Measurements from ENCODE around the gene LTB.

LTB gene

GRCh38 chr6:31559606-31559957, 22.6 kb downstream of the LTB start:
- ATAC-seq = peak; percentile 3; the same call in 1 of the 3 replicates
- no peak for TF ChIP-seq ZNF70 (CRISPR knock-in tag; IDR thresholded peaks at IDR 0.05)
- TF ChIP-seq, protein P1, sequence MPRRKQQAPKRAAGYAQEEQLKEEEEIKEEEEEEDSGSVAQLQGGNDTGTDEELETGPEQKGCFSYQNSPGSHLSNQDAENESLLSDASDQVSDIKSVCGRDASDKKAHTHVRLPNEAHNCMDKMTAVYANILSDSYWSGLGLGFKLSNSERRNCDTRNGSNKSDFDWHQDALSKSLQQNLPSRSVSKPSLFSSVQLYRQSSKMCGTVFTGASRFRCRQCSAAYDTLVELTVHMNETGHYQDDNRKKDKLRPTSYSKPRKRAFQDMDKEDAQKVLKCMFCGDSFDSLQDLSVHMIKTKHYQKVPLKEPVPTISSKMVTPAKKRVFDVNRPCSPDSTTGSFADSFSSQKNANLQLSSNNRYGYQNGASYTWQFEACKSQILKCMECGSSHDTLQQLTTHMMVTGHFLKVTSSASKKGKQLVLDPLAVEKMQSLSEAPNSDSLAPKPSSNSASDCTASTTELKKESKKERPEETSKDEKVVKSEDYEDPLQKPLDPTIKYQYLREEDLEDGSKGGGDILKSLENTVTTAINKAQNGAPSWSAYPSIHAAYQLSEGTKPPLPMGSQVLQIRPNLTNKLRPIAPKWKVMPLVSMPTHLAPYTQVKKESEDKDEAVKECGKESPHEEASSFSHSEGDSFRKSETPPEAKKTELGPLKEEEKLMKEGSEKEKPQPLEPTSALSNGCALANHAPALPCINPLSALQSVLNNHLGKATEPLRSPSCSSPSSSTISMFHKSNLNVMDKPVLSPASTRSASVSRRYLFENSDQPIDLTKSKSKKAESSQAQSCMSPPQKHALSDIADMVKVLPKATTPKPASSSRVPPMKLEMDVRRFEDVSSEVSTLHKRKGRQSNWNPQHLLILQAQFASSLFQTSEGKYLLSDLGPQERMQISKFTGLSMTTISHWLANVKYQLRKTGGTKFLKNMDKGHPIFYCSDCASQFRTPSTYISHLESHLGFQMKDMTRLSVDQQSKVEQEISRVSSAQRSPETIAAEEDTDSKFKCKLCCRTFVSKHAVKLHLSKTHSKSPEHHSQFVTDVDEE (CRISPR knock-in tag; IDR thresholded peaks at IDR 0.05) = no peak
- no peak for TF ChIP-seq ISL1 (CRISPR knock-in tag; IDR thresholded peaks at IDR 0.05)
- no peak for TF ChIP-seq ZC3H10 (CRISPR knock-in tag; IDR thresholded peaks at IDR 0.05)
- TF ChIP-seq TCF4 (CRISPR knock-in tag; IDR thresholded peaks at IDR 0.05; ENCODE audit: borderline replicate concordance) = no peak
- TF ChIP-seq, protein P2, sequence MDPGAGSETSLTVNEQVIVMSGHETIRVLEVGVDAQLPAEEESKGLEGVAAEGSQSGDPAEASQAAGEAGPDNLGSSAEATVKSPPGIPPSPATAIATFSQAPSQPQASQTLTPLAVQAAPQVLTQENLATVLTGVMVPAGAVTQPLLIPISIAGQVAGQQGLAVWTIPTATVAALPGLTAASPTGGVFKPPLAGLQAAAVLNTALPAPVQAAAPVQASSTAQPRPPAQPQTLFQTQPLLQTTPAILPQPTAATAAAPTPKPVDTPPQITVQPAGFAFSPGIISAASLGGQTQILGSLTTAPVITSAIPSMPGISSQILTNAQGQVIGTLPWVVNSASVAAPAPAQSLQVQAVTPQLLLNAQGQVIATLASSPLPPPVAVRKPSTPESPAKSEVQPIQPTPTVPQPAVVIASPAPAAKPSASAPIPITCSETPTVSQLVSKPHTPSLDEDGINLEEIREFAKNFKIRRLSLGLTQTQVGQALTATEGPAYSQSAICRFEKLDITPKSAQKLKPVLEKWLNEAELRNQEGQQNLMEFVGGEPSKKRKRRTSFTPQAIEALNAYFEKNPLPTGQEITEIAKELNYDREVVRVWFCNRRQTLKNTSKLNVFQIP (CRISPR knock-in tag; IDR thresholded peaks at IDR 0.05; ENCODE audit: borderline replicate concordance, low read depth) = no peak
- no peak for TF ChIP-seq CSRNP3 (CRISPR knock-in tag; IDR thresholded peaks at IDR 0.05)
- no peak for TF ChIP-seq ZNF8 (CRISPR knock-in tag; IDR thresholded peaks at IDR 0.05)
- no peak for TF ChIP-seq ZFP3 (CRISPR knock-in tag; IDR thresholded peaks at IDR 0.05)
- no peak for TF ChIP-seq GLIS3 (CRISPR knock-in tag; IDR thresholded peaks at IDR 0.05)
- no peak for TF ChIP-seq OSR1 (CRISPR knock-in tag; IDR thresholded peaks at IDR 0.05)
- TF ChIP-seq PATZ1 (CRISPR knock-in tag; IDR thresholded peaks at IDR 0.05; ENCODE audit: borderline replicate concordance) = no peak
- no peak for TF ChIP-seq RARB (CRISPR knock-in tag; IDR thresholded peaks at IDR 0.05)
- no peak for TF ChIP-seq ZFP30 (CRISPR knock-in tag; IDR thresholded peaks at IDR 0.05)
- no peak for TF ChIP-seq TOX (CRISPR knock-in tag; IDR thresholded peaks at IDR 0.05; ENCODE audit: borderline replicate concordance)
- TF ChIP-seq SNAI2 (CRISPR knock-in tag; IDR thresholded peaks at IDR 0.05) = no peak
- TF ChIP-seq BACH2 (CRISPR knock-in tag; IDR thresholded peaks at IDR 0.05; ENCODE audit: borderline replicate concordance) = no peak
- no peak for TF ChIP-seq ARNTL (CRISPR knock-in tag; IDR thresholded peaks at IDR 0.05; ENCODE audit: borderline replicate concordance, low read depth)

- TF ChIP-seq ESRRG (CRISPR knock-in tag; IDR thresholded peaks at IDR 0.05) = no peak
- no peak for TF ChIP-seq RARB (CRISPR knock-in tag; IDR thresholded peaks at IDR 0.05)
- no peak for TF ChIP-seq ZC3H10 (CRISPR knock-in tag; IDR thresholded peaks at IDR 0.05)
- ATAC-seq = no peak
Measured at GRCh38 chr6:31558631-31559500, 23.4 kb downstream of the LTB start.

DNA sequence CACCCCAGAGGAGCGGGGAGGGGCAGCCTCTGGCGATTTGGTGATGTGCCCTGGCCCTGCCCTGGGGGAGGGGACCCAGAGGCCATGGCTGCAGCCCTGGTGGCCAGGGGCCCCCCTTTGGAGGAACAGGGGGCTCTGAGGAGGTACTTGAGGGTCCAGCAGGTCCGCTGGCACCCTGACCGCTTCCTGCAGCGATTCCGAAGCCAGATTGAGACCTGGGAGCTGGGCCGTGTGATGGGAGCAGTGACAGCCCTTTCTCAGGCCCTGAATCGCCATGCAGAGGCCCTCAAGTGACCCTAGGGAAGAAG, 24.0 kb downstream of the LTB start:
- TF ChIP-seq BACH2 (CRISPR knock-in tag; IDR thresholded peaks at IDR 0.05; ENCODE audit: borderline replicate concordance) (no peak), ZC3H10 (CRISPR knock-in tag; IDR thresholded peaks at IDR 0.05) (no peak), ZNF565 (CRISPR knock-in tag; conservative IDR thresholded peaks at IDR 0.05; ENCODE audit: low read depth) (no peak), CSRNP3 (CRISPR knock-in tag; IDR thresholded peaks at IDR 0.05) (no peak), OSR1 (CRISPR knock-in tag; IDR thresholded peaks at IDR 0.05) (no peak), ESRRG (CRISPR knock-in tag; IDR thresholded peaks at IDR 0.05) (no peak), ZNF70 (CRISPR knock-in tag; IDR thresholded peaks at IDR 0.05) (no peak), RARB (CRISPR knock-in tag; IDR thresholded peaks at IDR 0.05) (no peak), GLIS3 (CRISPR knock-in tag; IDR thresholded peaks at IDR 0.05) (no peak), ISL1 (CRISPR knock-in tag; IDR thresholded peaks at IDR 0.05) (no peak), SNAI2 (CRISPR knock-in tag; IDR thresholded peaks at IDR 0.05) (no peak), CSDC2 (CRISPR knock-in tag; IDR thresholded peaks at IDR 0.05) (no peak), ZNF8 (CRISPR knock-in tag; IDR thresholded peaks at IDR 0.05) (no peak)
- TF ChIP-seq, protein P1 (CRISPR knock-in tag; IDR thresholded peaks at IDR 0.05) = no peak
- TF ChIP-seq, protein P3, sequence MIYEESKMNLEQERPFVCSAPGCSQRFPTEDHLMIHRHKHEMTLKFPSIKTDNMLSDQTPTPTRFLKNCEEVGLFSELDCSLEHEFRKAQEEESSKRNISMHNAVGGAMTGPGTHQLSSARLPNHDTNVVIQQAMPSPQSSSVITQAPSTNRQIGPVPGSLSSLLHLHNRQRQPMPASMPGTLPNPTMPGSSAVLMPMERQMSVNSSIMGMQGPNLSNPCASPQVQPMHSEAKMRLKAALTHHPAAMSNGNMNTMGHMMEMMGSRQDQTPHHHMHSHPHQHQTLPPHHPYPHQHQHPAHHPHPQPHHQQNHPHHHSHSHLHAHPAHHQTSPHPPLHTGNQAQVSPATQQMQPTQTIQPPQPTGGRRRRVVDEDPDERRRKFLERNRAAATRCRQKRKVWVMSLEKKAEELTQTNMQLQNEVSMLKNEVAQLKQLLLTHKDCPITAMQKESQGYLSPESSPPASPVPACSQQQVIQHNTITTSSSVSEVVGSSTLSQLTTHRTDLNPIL (CRISPR knock-in tag; IDR thresholded peaks at IDR 0.05; ENCODE audit: low read depth) = no peak
- ATAC-seq = no peak
